Measurements from ENCODE around the gene ATP6V1B1. TPM values are rescaled to one million over a fixed set of nuclear protein-coding genes. Genes with fewer than 3 reads are reported as not detected.

The ATP6V1B1 gene
- total RNA-seq, 2 donors from 2014 or later: 1.4 to 4.4 TPM

DNA sequence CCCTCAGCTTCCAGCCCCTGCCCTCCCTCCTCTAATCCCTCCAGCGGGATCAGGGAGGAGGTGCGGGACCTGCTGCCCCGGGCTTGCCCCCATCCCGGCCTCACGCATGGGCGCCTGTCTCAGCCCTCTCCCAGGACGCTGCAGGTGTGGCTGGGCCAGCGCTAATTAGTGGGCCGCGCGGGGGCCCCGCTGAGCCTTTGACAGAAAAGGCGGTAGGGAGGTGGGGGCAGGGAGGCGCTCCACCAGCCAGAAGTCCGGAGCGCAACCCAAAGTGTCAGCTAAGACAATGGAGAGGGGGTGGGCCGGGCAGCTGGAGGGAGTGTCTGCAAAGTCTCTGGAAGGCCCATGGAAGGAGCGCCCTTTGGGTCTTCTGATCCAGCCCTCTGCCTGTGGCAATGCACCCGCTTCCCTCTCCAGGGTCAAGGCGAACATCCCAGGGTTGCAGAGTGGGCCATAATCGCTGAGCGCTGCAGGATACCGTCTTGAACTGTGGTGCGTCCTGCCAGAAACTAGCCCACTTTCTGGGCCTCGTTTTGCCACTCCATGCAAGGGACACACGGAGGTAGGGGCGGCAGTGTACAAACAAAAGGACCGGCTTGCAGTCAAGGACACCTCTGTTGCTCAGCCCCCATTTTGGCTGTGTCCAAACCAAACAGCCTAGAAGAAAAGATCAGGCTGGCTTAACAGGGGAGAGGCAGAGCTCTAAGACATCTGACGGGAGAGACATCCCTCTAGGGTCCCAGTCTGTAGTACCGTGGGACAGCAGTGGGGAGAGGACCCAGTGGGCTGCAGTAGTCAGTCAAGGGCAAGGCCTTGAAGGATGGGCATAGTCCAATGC, 3.5 kb downstream of the ATP6V1B1 start:
- Histone ChIP-seq H3K27ac (no peak overlapping the region), H3K9me3 (no peaks in the 10 kb centered on the region), H3K27me3 (replicated peaks; ENCODE audit: insufficient read depth) (peaks cover 7% of the 10 kb centered on the region), H3K4me3 (no peak overlapping the region), H3K4me1 (ENCODE audit: control insufficient read depth in 1 of 2, low read depth in 2 of 2) (no peaks in the 10 kb centered on the region), H3K36me3 (no peaks in the 10 kb centered on the region)
- no peak for DNase-seq (ENCODE audit: low spot score)
- ATAC-seq (ENCODE audit: insufficient number of reproducible peaks, low FRiP score, low read depth): no peak
- TF ChIP-seq, protein P1, sequence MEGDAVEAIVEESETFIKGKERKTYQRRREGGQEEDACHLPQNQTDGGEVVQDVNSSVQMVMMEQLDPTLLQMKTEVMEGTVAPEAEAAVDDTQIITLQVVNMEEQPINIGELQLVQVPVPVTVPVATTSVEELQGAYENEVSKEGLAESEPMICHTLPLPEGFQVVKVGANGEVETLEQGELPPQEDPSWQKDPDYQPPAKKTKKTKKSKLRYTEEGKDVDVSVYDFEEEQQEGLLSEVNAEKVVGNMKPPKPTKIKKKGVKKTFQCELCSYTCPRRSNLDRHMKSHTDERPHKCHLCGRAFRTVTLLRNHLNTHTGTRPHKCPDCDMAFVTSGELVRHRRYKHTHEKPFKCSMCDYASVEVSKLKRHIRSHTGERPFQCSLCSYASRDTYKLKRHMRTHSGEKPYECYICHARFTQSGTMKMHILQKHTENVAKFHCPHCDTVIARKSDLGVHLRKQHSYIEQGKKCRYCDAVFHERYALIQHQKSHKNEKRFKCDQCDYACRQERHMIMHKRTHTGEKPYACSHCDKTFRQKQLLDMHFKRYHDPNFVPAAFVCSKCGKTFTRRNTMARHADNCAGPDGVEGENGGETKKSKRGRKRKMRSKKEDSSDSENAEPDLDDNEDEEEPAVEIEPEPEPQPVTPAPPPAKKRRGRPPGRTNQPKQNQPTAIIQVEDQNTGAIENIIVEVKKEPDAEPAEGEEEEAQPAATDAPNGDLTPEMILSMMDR (IDR thresholded peaks at IDR 0.05): no peak

- Histone ChIP-seq H3K4me3 (no peak overlapping the region), H3K36me3 (no peaks in the 10 kb centered on the region), H3K27ac (no peak overlapping the region), H3K9me3 (no peaks in the 10 kb centered on the region), H3K4me1 (ENCODE audit: control insufficient read depth in 1 of 2, low read depth in 2 of 2) (no peaks in the 10 kb centered on the region), H3K27me3 (replicated peaks; ENCODE audit: insufficient read depth) (peaks cover 7% of the 10 kb centered on the region)
- no peak for DNase-seq (ENCODE audit: low spot score)
- no peak for ATAC-seq (ENCODE audit: insufficient number of reproducible peaks, low FRiP score, low read depth)
- TF ChIP-seq, protein P1 (IDR thresholded peaks at IDR 0.05): no peak
These were observed 4.3 kb downstream of the ATP6V1B1 start for GRCh38 chr2:70939839-70940580.

- H3K36me3 ChIP-seq: no peaks in the 10 kb centered on the region
- ATAC-seq (ENCODE audit: insufficient number of reproducible peaks, low FRiP score, low read depth): no peak
- TF ChIP-seq, protein P1 (IDR thresholded peaks at IDR 0.05): no peak
- H3K9me3 ChIP-seq: no peaks in the 10 kb centered on the region
- peaks cover 7% of the 10 kb centered on the region for H3K27me3 ChIP-seq (replicated peaks; ENCODE audit: insufficient read depth)
- H3K27ac ChIP-seq: no peak overlapping the region
- no peak for DNase-seq (ENCODE audit: low spot score)
- no peaks in the 10 kb centered on the region for H3K4me1 ChIP-seq (ENCODE audit: control insufficient read depth in 1 of 2, low read depth in 2 of 2)
- no peak overlapping the region for H3K4me3 ChIP-seq
These were observed 5.5 kb downstream of the ATP6V1B1 start for GRCh38 chr2:70941186-70941585.

- DNase-seq (ENCODE audit: low spot score): no peak
- Histone ChIP-seq H3K4me1 (ENCODE audit: control insufficient read depth in 1 of 2, low read depth in 2 of 2) (no peaks in the 10 kb centered on the region), H3K27ac (no peak overlapping the region), H3K4me3 (no peak overlapping the region), H3K27me3 (replicated peaks; ENCODE audit: insufficient read depth) (peaks cover 7% of the 10 kb centered on the region), H3K9me3 (no peaks in the 10 kb centered on the region), H3K36me3 (no peaks in the 10 kb centered on the region)
- no peak for ATAC-seq (ENCODE audit: insufficient number of reproducible peaks, low FRiP score, low read depth)
- TF ChIP-seq, protein P1 (IDR thresholded peaks at IDR 0.05): no peak
These were observed 6.0 kb downstream of the ATP6V1B1 start for GRCh38 chr2:70941701-70942100.
